Stimulated activated CD4-positive, alpha-beta T cell treated with anti-CD3 and anti-CD28 coated beads, Interleukin-4, amount 100 ng/mL, for 24 hours (primary cell): ENCODE results near the gene PARL.
"Not testable (repeated sequence)": the region's sequence is repeated elsewhere in the genome, so short reads cannot be mapped to it uniquely, and the experiment has no call there.

ENCODE experiments used
- DNase-seq: peaks from one replicate; pipeline ENCODE4 v3.0.0-alpha.2; 2020

PARL gene

GRCh38 chr3:183816681-183817510, 67.8 kb downstream of the PARL start:
- DNase-seq = no peak

- no peak for DNase-seq
Observed at GRCh38 chr3:183815951-183816475, 68.7 kb downstream of the PARL start.

DNA sequence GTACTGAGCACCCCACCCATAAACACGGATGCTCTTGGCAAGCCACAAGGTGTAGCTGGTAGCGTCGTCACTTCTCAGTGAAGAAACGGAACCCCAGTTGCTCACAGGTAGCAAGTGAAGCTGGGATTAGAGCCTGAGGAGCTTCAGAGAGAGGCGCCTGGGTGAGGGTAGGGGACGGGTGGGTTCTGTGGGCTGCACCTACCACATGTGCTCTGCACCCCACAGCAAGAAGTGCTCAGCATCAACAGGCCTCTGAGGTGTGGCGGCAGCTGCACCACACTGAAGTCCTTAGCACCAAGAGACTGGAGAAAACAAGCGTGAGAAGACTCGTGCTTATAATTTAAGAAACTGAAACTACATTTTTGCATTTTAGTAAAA, 69.1 kb downstream of the PARL start:
- DNase-seq = no peak

GRCh38 chr3:183814240-183814639, 70.4 kb downstream of the PARL start:
- no peak for DNase-seq

- no peak for DNase-seq
Observed at GRCh38 chr3:183812761-183813445, 71.8 kb downstream of the PARL start.

GRCh38 chr3:183811638-183812037, 73.0 kb downstream of the PARL start:
- no peak for DNase-seq

DNA sequence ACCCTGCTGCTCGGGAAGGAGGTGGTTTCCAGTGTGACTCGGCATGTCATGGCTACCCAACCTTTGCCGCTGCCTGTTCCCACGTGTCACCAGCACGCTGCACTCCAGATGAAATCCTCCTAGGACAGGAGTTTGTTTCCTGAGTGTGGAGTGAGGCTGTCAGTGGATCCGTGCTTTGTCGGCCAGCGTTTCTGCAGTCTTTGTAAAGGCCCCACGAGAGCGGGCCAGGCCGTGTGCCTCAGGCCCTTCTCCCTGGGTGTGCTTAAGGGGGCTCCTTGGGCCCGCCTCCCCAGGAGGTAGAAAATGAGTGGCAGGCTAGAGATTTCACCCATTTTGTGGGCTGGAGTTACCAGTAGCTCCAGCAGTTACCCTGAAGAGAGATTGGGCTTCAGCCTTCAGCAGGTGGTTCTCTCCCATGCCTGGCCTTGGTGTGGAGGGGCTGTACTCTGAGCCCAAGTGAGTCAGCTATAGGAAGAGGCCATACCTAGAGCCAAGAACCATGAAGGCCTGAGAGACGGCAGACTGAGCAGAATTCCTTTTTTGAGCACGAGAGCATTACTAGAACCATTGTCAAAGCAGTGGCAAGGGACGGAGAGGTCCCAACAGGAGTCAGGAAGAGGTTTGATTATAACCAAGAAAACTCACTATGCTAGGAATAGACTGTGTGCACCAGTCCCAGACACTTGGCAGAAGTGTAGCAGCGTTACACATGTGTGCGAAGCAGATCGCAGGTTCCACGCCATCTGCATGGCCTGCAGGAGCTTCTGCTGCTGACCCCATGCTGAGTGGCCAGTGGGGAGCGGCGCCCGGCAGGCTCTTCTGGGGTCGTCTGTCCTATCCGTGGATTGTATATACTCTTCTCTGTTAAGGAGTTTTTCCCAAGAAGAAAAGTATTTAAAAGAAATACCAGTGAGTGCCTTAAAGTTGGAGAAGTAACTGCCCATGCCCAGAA, 73.8 kb downstream of the PARL start:
- DNase-seq = no peak

- DNase-seq = no peak
Observed at GRCh38 chr3:183809270-183809669, 75.4 kb downstream of the PARL start.

DNA sequence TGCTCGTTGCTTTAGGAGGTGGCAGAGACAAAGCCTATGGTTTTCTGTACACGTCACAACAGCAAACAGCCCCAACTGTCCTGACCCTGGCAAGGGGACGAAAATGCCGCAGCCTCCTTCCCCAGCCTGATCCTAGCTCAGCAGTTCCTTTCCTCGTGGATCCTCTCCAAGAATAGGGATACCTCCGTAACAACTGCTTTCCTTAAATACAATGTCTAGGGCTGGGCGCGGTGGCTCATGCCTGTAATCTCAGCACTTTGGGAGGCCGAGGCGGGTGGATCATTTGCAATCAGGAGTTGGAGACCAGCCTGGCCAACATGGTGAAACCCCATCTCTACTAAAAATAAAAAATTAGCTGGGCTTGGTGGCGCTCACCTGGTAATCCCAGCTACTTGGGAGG, 76.3 kb downstream of the PARL start:
- DNase-seq = no peak

DNA sequence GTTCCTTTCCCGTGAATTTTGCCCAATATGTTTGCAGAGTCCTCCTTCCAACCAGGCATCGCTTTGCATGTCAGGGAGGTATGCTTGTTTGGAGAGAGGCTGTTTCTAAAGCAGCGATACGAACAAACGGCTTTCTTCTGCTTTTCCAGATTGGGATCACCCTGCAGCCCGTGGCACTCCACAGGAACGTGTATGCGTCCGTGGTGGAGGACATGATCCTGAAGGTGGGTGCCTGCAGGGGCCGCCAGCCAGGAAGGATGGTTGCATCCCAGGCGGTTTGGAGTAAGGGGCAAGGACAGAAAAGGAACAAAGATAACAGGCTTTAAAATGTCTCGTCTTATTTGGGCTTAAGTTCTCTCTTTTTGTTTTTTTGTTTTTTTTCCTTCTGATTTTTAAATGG, 76.8 kb downstream of the PARL start:
- DNase-seq = no peak

GRCh38 chr3:183807209-183807728, 77.4 kb downstream of the PARL start:
- no peak for DNase-seq

GRCh38 chr3:183802989-183803388, 81.7 kb downstream of the PARL start:
- DNase-seq = no peak

DNA sequence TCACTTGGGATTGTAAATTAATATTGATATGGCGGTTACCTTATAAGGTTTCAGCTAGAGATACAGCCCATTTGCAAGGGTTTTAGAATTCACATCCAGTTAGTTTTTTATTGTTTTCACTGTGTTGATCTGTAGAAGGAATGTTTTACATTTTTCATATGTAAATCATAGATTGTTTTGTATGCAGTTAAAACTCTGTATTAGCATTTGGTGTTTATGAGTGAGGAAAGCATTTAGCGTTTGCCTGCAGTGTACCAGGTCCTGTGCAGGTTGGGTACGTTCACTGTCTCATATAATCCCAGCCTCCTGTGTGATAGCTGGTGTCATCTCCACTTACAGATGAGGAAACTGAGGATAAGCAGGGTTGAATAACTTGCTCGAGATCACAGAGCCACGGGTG, 83.1 kb downstream of the PARL start:
- DNase-seq = no peak

DNA sequence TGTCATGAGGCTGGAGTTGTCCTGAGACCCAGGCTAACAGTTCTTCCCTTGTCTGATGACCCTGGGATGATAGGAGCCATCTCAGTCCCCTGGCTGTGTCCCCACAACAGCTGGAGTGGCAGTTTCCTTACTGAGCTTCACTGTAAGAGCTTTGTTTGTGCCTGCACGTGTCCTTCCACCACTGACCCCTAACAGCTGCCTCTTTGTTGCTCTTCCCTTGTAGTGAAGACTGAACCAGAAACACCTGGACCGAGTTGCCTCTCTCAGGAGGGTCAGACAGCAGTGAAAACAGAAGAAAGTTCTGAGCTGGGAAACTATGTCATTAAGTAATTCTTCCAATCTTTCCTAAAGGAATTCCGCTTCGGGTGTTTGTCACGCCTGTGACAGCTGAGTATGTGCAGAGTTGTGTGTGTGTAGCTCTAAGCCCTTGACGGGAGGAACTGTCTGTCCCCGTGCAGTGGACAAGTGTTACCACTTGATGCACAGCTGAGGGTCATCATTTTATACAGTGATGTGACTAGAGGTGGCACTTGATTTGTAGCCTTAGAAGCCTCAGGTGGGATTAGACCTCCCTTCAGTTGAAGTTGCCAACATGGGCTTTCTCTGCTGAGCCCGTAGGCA, 84.3 kb downstream of the PARL start:
- no peak for DNase-seq

DNA sequence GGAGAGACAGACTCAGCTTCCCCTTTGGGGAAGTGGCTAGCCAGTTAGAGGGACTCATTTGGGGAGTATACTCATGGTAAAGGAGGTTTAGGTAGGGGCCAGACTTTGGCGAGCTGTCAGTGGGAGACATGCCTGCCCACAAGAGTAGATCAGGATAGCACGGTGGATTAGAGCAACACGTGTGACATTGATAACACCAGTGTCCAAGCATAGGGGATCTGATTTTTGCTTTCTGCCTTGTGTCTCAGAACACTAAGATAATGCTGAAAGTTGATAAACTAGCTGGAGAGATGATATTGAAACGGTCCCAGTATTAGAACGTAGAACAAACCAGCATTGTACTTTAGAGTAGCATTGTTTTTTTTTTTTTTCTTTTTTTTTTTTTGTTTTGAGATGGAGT, 85.2 kb downstream of the PARL start:
- no peak for DNase-seq

- no peak for DNase-seq
Observed at GRCh38 chr3:183797996-183798395, 86.7 kb downstream of the PARL start.

- no peak for DNase-seq
Observed at GRCh38 chr3:183796372-183796771, 88.3 kb downstream of the PARL start.

DNA sequence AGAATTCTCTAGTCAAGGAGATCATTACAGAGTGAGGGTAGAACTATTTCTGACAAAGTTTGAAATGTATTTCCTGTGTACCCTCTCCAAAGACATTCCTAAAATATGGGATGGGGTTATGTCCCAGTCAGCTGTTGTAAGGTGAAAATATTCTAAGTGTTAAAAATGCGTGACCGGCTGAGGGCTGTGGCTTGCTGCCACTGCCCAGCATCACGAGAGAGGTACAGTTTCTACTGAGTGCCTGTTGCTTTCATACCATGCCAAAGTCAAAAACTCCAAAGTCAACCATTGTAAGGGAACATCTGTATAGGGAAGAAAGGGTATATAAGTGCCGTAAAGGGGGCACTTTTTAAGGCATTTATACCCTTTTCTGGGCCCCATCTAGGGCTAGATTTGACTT, 90.2 kb downstream of the PARL start:
- DNase-seq = no peak

- no peak for DNase-seq
Observed at GRCh38 chr3:183792976-183793375, 91.7 kb downstream of the PARL start.

- DNase-seq = no peak
Observed at GRCh38 chr3:183790700-183791099, 94.0 kb downstream of the PARL start.

GRCh38 chr3:183789826-183790225, 94.9 kb downstream of the PARL start:
- no peak for DNase-seq

DNA sequence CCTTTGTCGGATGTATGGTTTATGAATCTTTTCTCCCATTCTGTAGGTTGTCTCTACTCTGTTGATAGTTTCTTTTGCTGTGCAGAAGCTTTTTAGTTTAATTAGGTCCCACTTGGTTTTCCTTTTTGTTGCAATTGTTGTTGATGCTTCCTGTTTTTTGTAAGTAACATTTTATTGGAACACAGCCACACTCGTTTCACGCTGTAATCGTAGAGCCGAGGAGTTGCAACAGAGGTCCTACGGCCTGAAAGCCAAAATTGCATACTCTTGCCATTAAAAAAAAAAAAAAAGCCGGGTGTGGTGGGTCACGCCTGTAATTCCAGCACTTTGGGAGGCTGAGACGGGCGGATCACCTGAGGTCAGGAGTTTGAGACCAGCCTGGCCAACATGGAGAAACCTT, 100.2 kb downstream of the PARL start:
- DNase-seq = not testable (repeated sequence)
